ENCODE data around the gene SLC25A25. TPM values are rescaled to one million over a fixed set of nuclear protein-coding genes. Genes with fewer than 3 reads are reported as not detected.
A peak's percentile ranks its signal among the peaks of the same experiment; 100 is the strongest.

Gene SLC25A25
- total and polyA plus RNA-seq, 9 of the 15 experiments (the other 6 are each of a cell fraction or from before 2014, with no cell fraction given) = 0.07 to 35.9 (median 23.2) TPM

DNA sequence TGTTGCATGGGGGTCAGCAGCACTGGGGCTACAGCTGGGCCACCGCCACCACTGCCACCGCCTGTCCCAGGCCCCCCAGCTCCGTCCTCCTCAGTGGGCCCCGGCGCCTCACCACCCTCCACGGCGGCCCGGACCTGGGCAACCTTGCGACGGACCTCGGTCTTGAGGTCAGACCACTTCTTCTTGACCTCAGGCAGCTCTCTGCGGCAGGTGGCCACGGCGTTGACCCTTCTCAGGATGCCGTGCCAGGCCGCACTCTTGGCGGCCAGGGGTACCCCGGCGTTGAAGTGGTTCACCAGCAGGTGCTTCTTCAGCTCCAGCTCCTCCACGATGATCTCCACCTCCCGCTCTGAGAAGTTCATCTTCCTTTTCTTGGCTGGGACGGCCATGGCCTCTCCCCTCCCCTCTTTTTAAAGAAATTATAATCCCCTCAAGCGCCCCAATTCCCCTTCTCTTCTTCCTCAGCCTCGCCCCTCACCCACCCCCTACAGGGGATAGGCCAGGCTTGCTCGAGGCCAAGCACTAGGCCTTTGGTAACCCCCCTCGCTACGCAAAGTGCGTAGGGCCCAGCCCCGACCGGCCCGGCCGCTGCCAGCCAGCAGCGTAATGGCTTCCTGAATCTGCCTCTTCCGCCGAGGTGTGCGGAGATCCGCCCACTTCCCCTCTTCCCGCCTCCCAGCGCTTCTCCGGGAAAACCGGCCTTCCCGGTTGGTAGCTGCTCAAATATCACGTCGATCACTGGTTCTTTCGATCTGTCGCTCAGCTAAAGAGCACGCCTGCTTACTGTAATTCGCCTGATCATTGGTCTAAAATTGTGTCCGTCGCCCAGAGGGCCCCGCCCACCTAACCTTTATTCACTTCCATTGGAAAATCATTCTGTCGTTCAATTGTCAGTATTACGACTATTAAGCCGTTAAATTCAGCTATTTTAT lies 1.1 kb upstream of the SLC25A25 start, which contains the start of gene NAIF1 (continued):
- TF ChIP-seq YY1 (IDR thresholded peaks at IDR 0.05; ENCODE audit: borderline replicate concordance in 1 of 3, control insufficient read depth in 1 of 3, extremely low read depth in 1 of 3, insufficient read depth in 3 of 3, insufficient read length in 1 of 3, insufficient replicate concordance in 2 of 3, low read depth in 1 of 3, low read length in 2 of 3) (peak in 2 of 3 experiments; percentile 62 to 80), ZNF785 (CRISPR knock-in tag; IDR thresholded peaks at IDR 0.05) (no peak), ZNF551 (CRISPR knock-in tag; IDR thresholded peaks at IDR 0.05) (no peak), HMGN3 (IDR thresholded peaks at IDR 0.05; ENCODE audit: borderline replicate concordance, extremely low read depth, insufficient read length, low read depth, low read length) (no peak), ZNF583 (CRISPR knock-in tag; IDR thresholded peaks at IDR 0.05) (peak; percentile 11; the same call in 1 of the 2 replicates), THRAP3 (IDR thresholded peaks at IDR 0.05; ENCODE audit: borderline replicate concordance) (no peak), ARID2 (IDR thresholded peaks at IDR 0.05) (no peak), ZC3H4 (CRISPR knock-in tag; IDR thresholded peaks at IDR 0.05; ENCODE audit: borderline replicate concordance) (0 out of 2 replicates have a peak, but pooled peaks have one; percentile 75), ZNF766 (CRISPR knock-in tag; conservative IDR thresholded peaks at IDR 0.05) (no peak; the same call in 1 of the 2 replicates), GATAD2A (IDR thresholded peaks at IDR 0.05) (no peak), LCOR (CRISPR knock-in tag; IDR thresholded peaks at IDR 0.05) (no peak), LEF1 (IDR thresholded peaks at IDR 0.05) (no peak), FUS (optimal IDR thresholded peaks at IDR 0.05; ENCODE audit: low read depth, low read length) (no peak)
- TF ChIP-seq, protein P1, sequence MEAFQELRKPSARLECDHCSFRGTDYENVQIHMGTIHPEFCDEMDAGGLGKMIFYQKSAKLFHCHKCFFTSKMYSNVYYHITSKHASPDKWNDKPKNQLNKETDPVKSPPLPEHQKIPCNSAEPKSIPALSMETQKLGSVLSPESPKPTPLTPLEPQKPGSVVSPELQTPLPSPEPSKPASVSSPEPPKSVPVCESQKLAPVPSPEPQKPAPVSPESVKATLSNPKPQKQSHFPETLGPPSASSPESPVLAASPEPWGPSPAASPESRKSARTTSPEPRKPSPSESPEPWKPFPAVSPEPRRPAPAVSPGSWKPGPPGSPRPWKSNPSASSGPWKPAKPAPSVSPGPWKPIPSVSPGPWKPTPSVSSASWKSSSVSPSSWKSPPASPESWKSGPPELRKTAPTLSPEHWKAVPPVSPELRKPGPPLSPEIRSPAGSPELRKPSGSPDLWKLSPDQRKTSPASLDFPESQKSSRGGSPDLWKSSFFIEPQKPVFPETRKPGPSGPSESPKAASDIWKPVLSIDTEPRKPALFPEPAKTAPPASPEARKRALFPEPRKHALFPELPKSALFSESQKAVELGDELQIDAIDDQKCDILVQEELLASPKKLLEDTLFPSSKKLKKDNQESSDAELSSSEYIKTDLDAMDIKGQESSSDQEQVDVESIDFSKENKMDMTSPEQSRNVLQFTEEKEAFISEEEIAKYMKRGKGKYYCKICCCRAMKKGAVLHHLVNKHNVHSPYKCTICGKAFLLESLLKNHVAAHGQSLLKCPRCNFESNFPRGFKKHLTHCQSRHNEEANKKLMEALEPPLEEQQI (IDR thresholded peaks at IDR 0.05) = no peak
- TF ChIP-seq, protein P2, sequence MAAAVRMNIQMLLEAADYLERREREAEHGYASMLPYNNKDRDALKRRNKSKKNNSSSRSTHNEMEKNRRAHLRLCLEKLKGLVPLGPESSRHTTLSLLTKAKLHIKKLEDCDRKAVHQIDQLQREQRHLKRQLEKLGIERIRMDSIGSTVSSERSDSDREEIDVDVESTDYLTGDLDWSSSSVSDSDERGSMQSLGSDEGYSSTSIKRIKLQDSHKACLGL (CRISPR knock-in tag; IDR thresholded peaks at IDR 0.05; ENCODE audit: borderline replicate concordance, poor library complexity, severe bottlenecking) = no peak
- TF ChIP-seq, protein P3, sequence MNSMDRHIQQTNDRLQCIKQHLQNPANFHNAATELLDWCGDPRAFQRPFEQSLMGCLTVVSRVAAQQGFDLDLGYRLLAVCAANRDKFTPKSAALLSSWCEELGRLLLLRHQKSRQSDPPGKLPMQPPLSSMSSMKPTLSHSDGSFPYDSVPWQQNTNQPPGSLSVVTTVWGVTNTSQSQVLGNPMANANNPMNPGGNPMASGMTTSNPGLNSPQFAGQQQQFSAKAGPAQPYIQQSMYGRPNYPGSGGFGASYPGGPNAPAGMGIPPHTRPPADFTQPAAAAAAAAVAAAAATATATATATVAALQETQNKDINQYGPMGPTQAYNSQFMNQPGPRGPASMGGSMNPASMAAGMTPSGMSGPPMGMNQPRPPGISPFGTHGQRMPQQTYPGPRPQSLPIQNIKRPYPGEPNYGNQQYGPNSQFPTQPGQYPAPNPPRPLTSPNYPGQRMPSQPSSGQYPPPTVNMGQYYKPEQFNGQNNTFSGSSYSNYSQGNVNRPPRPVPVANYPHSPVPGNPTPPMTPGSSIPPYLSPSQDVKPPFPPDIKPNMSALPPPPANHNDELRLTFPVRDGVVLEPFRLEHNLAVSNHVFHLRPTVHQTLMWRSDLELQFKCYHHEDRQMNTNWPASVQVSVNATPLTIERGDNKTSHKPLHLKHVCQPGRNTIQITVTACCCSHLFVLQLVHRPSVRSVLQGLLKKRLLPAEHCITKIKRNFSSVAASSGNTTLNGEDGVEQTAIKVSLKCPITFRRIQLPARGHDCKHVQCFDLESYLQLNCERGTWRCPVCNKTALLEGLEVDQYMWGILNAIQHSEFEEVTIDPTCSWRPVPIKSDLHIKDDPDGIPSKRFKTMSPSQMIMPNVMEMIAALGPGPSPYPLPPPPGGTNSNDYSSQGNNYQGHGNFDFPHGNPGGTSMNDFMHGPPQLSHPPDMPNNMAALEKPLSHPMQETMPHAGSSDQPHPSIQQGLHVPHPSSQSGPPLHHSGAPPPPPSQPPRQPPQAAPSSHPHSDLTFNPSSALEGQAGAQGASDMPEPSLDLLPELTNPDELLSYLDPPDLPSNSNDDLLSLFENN (IDR thresholded peaks at IDR 0.05; ENCODE audit: low read depth in 2 of 2, low read length in 2 of 2) = 0 out of 4 replicates have a peak, but pooled peaks of 1 of the 2 experiments have one; percentile 25
- TF ChIP-seq, protein P4, sequence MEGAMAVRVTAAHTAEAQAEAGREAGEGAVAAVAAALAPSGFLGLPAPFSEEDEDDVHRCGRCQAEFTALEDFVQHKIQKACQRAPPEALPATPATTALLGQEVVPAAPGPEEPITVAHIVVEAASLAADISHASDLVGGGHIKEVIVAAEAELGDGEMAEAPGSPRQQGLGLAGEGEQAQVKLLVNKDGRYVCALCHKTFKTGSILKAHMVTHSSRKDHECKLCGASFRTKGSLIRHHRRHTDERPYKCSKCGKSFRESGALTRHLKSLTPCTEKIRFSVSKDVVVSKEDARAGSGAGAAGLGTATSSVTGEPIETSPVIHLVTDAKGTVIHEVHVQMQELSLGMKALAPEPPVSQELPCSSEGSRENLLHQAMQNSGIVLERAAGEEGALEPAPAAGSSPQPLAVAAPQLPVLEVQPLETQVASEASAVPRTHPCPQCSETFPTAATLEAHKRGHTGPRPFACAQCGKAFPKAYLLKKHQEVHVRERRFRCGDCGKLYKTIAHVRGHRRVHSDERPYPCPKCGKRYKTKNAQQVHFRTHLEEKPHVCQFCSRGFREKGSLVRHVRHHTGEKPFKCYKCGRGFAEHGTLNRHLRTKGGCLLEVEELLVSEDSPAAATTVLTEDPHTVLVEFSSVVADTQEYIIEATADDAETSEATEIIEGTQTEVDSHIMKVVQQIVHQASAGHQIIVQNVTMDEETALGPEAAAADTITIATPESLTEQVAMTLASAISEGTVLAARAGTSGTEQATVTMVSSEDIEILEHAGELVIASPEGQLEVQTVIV (CRISPR knock-in tag; IDR thresholded peaks at IDR 0.05; ENCODE audit: borderline replicate concordance) = no peak
